DND-41 (cell line): ENCODE measurements around the gene SDC4.

Source experiments
- ATAC-seq: fragments of 200-7000 bp; cut with Tn5 transposase; 3 replicates; pipeline ENCODE4 v1.9.1; 2021; ENCODE audit warnings: low read depth; ENCODE audit not compliant: insufficient read depth
- DNase-seq: peaks from one replicate; pipeline ENCODE4 v3.0.0-alpha.2; 2020
- H2AFZ ChIP-seq: 2 replicates; pipeline ENCODE4 v1.6.0; 2012; ENCODE audit warnings: low read depth, low read length
- H3K27ac ChIP-seq: 2 replicates; pipeline ENCODE4 v1.5.1; 2012; ENCODE audit warnings: low read length, inconsistent platforms
- H3K27me3 ChIP-seq: fragments of 200-600 bp; sonication (generic); 2 replicates; pipeline ENCODE4 v1.6.0; 2012; ENCODE audit warnings: low read length, mild to moderate bottlenecking, inconsistent platforms; ENCODE audit not compliant: insufficient read depth, poor library complexity
- H3K36me3 ChIP-seq: 2 replicates; pipeline ENCODE4 v1.5.1; 2012; ENCODE audit warnings: low read length, inconsistent platforms; ENCODE audit not compliant: insufficient read depth
- H3K4me1 ChIP-seq: 2 replicates; pipeline ENCODE4 v1.5.1; 2012; ENCODE audit warnings: mild to moderate bottlenecking, low read length; ENCODE audit not compliant: insufficient read depth
- H3K4me2 ChIP-seq: 2 replicates; pipeline ENCODE4 v1.6.0; 2012; ENCODE audit warnings: mild to moderate bottlenecking, moderate library complexity, low read length, inconsistent platforms; ENCODE audit not compliant: insufficient read depth
- H3K4me3 ChIP-seq, 2 experiments: fragments of 200-600 bp in 1 of 2; shearing (Covaris generic) in 1 of 2; 2 replicates each; pipeline ENCODE4 v1.5.1; 2012 to 2016; ENCODE audit warnings: inconsistent platforms in 2 of 2, low read length in 2 of 2, mild to moderate bottlenecking in 2 of 2, low read depth in 1 of 2, moderate library complexity in 1 of 2
- H3K79me2 ChIP-seq: 2 replicates; pipeline ENCODE4 v1.6.0; 2012; ENCODE audit warnings: low read length, inconsistent platforms; ENCODE audit not compliant: insufficient read depth
- H3K9ac ChIP-seq: 2 replicates; pipeline ENCODE4 v1.6.0; 2012; ENCODE audit warnings: low read depth, mild to moderate bottlenecking, inconsistent platforms, low read length, moderate library complexity
- H3K9me3 ChIP-seq: 2 replicates; pipeline ENCODE4 v1.5.1; 2012; ENCODE audit warnings: low read length, moderate library complexity, mild to moderate bottlenecking, inconsistent platforms; ENCODE audit not compliant: insufficient read depth, severe bottlenecking
- H4K20me1 ChIP-seq: 2 replicates; pipeline ENCODE4 v1.6.0; 2012; ENCODE audit warnings: low read length; ENCODE audit not compliant: insufficient read depth
- EZH2 ChIP-seq: IDR thresholded peaks from 3 replicates; pipeline ENCODE4 v1.6.1; 2012; ENCODE audit warnings: borderline replicate concordance, low read depth, mild to moderate bottlenecking, moderate library complexity, low read length, inconsistent platforms; ENCODE audit not compliant: severe bottlenecking
- TF ChIP-seq, protein P1 (sequence below): IDR thresholded peaks from 2 replicates; pipeline ENCODE4 v1.5.1; 2012; ENCODE audit warnings: borderline replicate concordance, low read length, moderate library complexity, mild to moderate bottlenecking; ENCODE audit not compliant: poor library complexity, severe bottlenecking; ENCODE audit errors: extremely low read depth

SDC4 gene

DNA sequence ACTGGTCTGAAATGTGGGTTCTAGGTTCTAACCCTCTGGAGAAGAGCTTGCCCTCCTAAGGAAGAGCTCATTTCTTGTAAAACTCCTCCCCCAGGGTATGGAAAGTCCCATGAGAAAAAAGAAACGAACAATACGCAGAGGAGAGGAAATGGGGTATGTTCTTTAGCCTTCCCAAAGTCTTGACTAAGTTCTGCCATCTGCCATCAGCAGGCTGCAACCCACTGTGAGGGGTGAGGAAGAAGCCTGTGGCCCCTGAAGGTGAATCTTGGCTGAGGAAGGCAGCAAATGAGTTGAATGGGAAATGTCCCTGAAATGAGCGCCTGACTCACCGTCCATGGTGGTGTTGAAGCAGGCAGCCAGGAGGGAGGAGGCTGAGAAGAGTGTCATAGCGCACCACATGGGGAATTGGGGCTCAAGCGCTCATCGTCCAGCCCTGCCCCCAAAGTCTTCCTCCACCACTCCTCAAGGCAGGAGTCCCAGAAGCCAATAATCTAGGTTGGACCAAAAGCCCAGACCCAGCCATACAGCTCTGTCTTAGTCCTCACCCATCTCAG is 29.8 kb downstream of the SDC4 start:
- peak overlapping the region; percentile 80 for H3K27ac ChIP-seq

GRCh38 chr20:45317826-45318225 is 30.4 kb downstream of the SDC4 start:
- no peak for DNase-seq
- Histone ChIP-seq H3K27ac (peak overlapping the region; percentile 80; the same call in 1 of the 2 replicates), H3K4me3 (no peak overlapping the region), H3K36me3 (no peaks in the 10 kb centered on the region), H3K79me2 (no peaks in the 10 kb centered on the region), H3K4me1 (peaks cover 35% of the 10 kb centered on the region), H3K4me2 (no peak overlapping the region), H4K20me1 (no peaks in the 10 kb centered on the region), H2AFZ (no peak overlapping the region), H3K9me3 (no peaks in the 10 kb centered on the region), H3K27me3 (no peaks in the 10 kb centered on the region), H3K9ac (no peak overlapping the region)
- ATAC-seq: no peak
- TF ChIP-seq EZH2: no peak
- TF ChIP-seq, protein P1, sequence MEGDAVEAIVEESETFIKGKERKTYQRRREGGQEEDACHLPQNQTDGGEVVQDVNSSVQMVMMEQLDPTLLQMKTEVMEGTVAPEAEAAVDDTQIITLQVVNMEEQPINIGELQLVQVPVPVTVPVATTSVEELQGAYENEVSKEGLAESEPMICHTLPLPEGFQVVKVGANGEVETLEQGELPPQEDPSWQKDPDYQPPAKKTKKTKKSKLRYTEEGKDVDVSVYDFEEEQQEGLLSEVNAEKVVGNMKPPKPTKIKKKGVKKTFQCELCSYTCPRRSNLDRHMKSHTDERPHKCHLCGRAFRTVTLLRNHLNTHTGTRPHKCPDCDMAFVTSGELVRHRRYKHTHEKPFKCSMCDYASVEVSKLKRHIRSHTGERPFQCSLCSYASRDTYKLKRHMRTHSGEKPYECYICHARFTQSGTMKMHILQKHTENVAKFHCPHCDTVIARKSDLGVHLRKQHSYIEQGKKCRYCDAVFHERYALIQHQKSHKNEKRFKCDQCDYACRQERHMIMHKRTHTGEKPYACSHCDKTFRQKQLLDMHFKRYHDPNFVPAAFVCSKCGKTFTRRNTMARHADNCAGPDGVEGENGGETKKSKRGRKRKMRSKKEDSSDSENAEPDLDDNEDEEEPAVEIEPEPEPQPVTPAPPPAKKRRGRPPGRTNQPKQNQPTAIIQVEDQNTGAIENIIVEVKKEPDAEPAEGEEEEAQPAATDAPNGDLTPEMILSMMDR: no peak

More for the DNA sequence above, 29.8 kb downstream of the SDC4 start:
- no peaks in the 10 kb centered on the region for H3K79me2 ChIP-seq
- H3K4me1 ChIP-seq: peaks cover 35% of the 10 kb centered on the region
- H3K27me3 ChIP-seq: no peaks in the 10 kb centered on the region
- H3K9ac ChIP-seq: peak overlapping the region; percentile 39; the same call in 1 of the 2 replicates
- peak overlapping the region in 1 of 2 experiments; percentile 21; a peak in 1 of 4 replicates for H3K4me3 ChIP-seq
- DNase-seq: peak; percentile 12
- H3K36me3 ChIP-seq: no peaks in the 10 kb centered on the region
- ATAC-seq: no peak; the same call in 2 of the 3 replicates
- H3K9me3 ChIP-seq: no peaks in the 10 kb centered on the region
- H3K4me2 ChIP-seq: peak overlapping the region; percentile 49
- H2AFZ ChIP-seq: peak overlapping the region; percentile 93
- TF ChIP-seq, protein P1: no peak
- TF ChIP-seq EZH2: no peak
- no peaks in the 10 kb centered on the region for H4K20me1 ChIP-seq

GRCh38 chr20:45316150-45317080 is 31.8 kb downstream of the SDC4 start:
- no peaks in the 10 kb centered on the region for H3K9me3 ChIP-seq
- no peak for ATAC-seq
- no peak overlapping the region for H3K4me2 ChIP-seq
- DNase-seq: no peak
- TF ChIP-seq, protein P1: no peak
- TF ChIP-seq EZH2: no peak
- no peaks in the 10 kb centered on the region for H3K27me3 ChIP-seq
- no peak overlapping the region for H2AFZ ChIP-seq
- H3K4me3 ChIP-seq: no peak overlapping the region
- no peaks in the 10 kb centered on the region for H3K79me2 ChIP-seq
- no peaks in the 10 kb centered on the region for H4K20me1 ChIP-seq
- H3K4me1 ChIP-seq: peaks cover 35% of the 10 kb centered on the region
- H3K36me3 ChIP-seq: no peaks in the 10 kb centered on the region
- H3K27ac ChIP-seq: no peak overlapping the region
- no peak overlapping the region for H3K9ac ChIP-seq
